SU-DHL-6 (cell line): Measurements from ENCODE around the gene SLC28A3.

ENCODE experiments used
- CTCF ChIP-seq: fragments of 200-600 bp; sonication (generic); IDR thresholded peaks from one replicate; pipeline ENCODE4 v1.5.1; 2017; ENCODE audit warnings: antibody characterized with exemption, mild to moderate bottlenecking, low read length, moderate library complexity; ENCODE audit not compliant: insufficient read depth, poor library complexity, severe bottlenecking
- EZH2phosphoT487 ChIP-seq: fragments of 200-600 bp; sonication (generic), shearing (Covaris generic); conservative IDR thresholded peaks from 2 replicates; pipeline ENCODE4 v1.6.1; 2018; ENCODE audit warnings: mild to moderate bottlenecking, antibody characterized with exemption, low read length, moderate library complexity, mixed read lengths

DNA sequence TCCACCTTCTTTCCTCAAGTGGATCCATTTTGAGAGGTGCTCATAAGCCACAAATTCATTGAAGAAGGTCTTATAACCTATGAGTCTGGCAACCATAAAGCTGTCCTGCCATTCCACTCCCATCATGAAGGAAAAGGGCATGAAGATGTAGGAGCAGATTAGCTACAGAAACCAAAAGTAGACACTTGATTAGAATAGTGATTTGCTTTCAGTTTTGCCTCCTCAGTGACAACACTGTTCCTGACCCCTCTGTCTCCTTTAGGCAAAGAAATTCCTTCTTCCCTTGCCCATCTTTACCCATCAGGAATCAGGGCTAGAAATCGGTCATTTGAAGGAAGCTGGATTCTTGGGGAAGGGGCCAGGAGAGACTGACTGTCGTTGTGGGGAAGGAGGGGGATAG lies 55.2 kb downstream of the SLC28A3 start:
- TF ChIP-seq CTCF (no peak), EZH2phosphoT487 (no peak)
